GM18517 (cell line): Measurements from ENCODE around the gene POU2F1.
"Not testable (repeated sequence)": the region's sequence is repeated elsewhere in the genome, so short reads cannot be mapped to it uniquely, and the experiment has no call there.

Source experiments
- ATAC-seq: cut with Tn5 transposase; IDR thresholded peaks from one replicate; pipeline ENCODE4 v1.9.1; 2021; ENCODE audit warnings: mild to moderate bottlenecking, moderate library complexity; ENCODE audit not compliant: unreplicated experiment

Gene POU2F1

DNA sequence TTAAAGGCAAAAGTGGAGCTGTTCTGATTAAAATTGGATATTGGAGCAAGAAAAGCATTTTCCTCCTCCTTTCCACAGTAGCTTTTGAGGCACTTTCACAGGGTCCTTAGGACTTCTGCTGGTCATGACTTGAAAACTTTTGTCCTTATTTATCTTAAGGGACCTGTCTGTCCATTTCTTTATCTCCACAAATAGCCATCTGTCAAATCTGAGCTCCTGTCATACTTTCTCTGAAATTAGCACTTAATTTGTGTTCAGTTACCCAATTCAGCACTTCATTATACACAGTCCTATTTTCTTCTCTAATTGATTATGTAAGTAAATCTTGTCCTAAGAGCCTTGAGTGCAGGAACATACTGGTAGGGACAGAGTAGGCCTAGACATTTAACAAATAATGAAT is 9.8 kb downstream of the POU2F1 start:
- no peak for ATAC-seq

DNA sequence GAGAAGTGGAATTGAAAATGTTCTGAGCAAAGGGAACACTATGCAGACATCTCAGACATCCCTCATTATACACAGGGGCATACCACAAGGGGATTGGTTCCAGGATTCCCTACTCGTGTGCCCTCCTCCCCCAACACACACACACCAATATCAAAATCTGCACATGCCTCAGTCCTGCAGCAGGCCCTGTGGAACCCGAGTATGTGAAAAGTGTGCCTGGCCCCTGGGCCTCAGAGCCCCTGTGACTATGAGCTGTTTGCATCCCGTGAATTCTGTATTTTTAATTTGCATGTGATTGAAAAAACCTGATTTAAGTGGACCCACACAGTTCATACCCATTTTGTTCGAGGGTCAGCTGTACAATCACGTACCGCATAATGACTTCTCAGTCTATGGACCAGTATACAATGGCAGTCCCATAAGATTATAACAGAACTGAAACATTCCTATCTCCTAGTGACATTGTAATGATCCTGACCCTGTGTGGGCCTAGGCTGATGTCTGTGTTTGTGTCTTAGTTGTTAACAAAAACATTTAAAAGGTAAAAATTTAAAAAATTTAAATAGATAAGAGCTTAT is 11.3 kb downstream of the POU2F1 start:
- no peak for ATAC-seq

DNA sequence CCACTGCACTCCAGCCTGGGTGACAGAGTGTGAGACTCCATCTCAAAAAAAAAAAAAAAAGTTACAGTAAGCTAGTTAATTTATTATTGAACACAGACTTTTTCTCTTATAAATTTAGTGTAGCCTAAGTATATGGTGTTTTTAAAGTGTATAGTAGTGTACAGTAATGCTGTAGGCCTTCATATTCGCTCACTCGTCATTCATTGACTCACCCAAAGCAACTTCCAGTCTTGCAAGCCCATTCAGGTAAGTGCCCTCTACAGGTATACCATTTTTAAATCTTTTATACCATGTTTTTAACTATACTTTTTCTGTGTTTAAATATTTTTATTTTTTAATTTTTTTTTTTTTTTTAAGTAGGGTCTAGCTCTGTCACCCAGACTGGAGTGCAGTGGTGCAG is 12.1 kb downstream of the POU2F1 start:
- no peak for ATAC-seq

- no peak for ATAC-seq
Observed at GRCh38 chr1:167233373-167233772, 12.7 kb downstream of the POU2F1 start.

- ATAC-seq = no peak
Observed at GRCh38 chr1:167237000-167237399, 16.3 kb downstream of the POU2F1 start.

GRCh38 chr1:167238713-167239112 is 18.0 kb downstream of the POU2F1 start:
- no peak for ATAC-seq

DNA sequence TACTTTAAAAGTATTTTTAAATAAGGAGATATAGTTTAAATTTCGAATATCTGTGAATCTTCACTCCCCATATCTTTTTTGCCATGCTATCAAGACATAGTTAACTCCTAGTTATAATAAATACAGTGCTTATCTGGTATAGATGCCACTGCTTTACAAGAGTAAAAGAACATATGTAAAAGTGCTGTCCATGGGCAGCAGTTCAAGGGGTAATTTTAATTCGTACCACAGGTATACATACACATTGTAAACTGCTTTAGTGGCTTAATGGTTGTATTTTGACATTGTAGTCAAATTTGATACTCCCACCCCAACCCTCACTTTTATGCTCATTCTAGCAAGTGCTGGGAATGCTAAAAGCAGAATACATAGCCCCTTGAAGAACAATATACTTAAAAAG is 18.6 kb downstream of the POU2F1 start:
- ATAC-seq = no peak

DNA sequence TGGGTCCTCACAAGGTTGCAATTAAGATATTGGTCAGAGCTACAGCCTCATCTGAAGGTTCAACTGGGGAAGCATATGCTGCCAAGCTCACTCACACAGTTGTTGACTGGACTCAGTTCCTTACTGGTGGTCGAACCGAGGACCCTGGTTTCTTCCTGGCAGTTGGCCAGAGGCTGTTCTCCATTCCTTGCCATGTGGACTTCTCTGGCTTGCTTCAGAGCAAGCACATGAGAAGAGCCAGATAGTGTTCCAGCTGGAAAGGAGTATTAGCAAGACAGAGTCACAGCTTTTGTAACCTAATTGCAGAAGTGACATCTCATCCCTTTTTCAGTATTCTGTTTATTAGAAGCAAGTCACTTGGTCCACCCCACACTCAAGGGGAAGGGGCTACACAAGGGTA is 23.6 kb downstream of the POU2F1 start:
- ATAC-seq = no peak

DNA sequence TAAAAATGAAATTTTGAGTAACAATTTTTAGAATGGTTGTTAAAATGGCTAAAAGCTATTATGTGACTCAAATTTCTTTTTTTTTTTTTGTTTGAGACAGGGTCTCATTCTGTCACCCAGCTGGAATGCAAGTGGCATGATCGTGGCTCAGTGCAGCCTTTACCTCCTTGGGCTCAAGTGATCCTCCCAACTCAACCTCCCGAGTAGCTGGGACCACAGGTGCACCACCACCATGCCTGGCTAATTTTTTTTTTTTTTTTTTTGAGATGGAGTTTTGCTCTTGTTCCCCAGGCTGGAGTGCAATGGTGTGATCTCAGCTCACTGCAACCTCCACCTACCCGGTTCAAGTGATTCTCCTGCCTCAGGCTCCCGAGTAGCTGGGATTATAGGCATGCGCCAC is 24.5 kb downstream of the POU2F1 start:
- ATAC-seq = not testable (repeated sequence)

GRCh38 chr1:167246971-167247370 is 26.3 kb downstream of the POU2F1 start:
- ATAC-seq = no peak

- ATAC-seq = no peak
Observed at GRCh38 chr1:167247754-167248153, 27.1 kb downstream of the POU2F1 start.

DNA sequence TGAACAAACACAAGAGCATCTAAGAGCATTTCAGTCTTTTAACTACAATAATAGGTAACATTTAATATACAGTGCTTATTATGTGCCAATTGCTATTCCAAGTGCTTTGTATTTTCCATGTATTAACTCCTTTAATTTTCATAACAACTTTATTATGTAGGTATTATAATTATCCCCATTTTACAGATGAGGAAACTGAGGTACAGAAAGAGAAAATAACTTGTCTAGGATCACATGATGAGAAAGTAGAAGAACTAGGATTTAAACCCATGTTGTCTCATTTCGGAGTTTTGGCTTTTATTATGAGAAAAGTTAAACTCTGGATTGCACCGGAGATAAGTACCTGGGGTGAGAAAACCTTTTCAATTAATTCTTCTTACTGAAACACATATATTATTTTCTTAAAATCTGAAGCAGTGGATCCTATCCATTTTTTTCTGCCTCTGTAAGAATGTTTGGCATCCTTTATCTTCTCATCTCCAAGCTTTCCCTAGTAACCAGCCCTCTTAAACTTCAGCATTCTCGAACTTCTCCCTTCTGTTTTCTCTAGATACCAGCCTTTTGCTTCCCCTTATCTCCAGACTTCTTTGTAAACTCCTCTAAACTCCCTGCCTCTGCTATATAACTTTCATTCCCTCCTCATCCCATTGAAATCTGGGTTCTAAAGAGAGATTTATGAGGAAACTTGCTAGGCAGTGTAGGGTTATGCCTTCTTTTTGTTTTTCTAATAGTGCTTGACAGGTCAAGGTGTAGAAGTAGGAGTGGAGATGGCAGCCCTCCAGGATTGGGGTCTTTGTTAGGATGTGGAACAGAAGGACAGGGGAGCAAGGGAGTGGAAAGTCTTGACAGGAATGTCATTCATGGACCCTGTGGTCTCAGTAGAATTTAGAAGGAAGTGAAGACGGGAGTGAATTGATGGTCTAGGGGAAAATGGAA is 28.3 kb downstream of the POU2F1 start:
- no peak for ATAC-seq

- no peak for ATAC-seq
Observed at GRCh38 chr1:167249702-167250101, 29.0 kb downstream of the POU2F1 start.

GRCh38 chr1:167250482-167250881 is 29.8 kb downstream of the POU2F1 start:
- ATAC-seq = no peak

DNA sequence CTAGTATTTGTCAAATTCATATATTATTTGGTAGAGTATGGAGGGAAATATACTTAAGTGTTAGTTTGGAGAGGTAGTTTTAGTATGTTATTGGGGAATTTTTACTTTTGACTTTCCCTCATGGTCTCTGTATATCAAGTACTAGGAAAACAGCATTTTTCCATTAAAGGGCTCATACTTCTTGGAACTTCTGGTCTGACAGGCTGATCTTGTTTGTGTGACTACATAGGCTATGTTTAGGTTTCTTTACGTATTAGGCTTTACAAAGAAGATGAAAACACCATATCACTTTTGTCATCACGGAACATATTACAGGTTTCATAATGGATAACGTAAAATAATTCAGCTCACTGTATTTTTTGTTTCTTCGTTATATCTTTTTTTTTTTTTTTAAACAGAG is 30.8 kb downstream of the POU2F1 start:
- no peak for ATAC-seq

GRCh38 chr1:167252986-167253385 is 32.3 kb downstream of the POU2F1 start:
- no peak for ATAC-seq

- ATAC-seq = no peak
Observed at GRCh38 chr1:167258858-167259257, 38.2 kb downstream of the POU2F1 start.

GRCh38 chr1:167262836-167263235 is 42.1 kb downstream of the POU2F1 start:
- no peak for ATAC-seq

GRCh38 chr1:167263344-167263743 is 42.7 kb downstream of the POU2F1 start:
- no peak for ATAC-seq

DNA sequence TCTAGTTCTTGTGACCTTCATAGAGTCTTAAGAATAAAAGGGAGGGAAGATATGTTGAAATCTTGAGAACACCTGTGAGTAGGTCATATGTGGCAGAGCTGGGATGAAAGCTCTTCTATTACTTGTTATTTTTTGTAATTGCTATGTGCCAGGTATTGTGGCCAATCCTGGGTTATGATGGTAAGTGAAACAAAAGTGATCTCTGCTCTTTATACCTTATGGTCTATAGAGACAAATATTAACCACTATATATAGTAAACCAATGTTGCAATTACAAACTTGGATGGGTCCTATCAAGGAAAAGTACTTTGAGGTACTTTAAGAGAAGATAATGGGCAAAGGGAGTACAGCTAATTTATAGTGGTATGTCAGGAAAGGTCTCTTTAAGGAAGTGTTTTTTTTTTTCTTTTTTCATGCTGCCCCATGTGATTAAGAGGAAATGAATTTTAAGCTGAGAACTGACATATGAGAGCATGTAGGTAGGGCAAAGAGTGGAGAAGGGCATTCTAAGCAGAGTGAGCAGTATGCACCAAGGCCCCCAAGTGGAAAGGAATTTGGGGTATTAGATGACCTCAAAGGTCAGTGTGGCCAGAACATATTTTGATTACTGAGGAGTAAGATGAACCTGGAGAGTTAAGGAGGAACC is 43.3 kb downstream of the POU2F1 start:
- ATAC-seq = no peak

DNA sequence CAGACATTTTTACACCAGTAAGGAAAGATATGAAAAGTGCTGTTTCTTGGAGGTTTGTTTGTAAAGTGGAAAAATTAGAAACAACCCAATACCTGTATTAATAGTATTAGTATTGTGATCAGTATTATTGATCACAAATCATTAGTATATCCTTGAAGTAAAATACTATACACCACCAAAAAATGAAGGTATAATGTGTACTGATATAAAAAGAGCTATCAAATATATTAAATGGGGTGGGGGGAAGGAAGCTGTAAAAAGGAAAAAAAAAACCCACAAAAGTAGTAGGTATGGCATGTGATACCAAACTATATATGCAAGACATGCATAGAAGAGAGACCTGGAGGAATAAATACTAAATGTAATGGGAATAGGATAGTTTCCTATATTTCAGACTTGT is 46.3 kb downstream of the POU2F1 start:
- no peak for ATAC-seq

DNA sequence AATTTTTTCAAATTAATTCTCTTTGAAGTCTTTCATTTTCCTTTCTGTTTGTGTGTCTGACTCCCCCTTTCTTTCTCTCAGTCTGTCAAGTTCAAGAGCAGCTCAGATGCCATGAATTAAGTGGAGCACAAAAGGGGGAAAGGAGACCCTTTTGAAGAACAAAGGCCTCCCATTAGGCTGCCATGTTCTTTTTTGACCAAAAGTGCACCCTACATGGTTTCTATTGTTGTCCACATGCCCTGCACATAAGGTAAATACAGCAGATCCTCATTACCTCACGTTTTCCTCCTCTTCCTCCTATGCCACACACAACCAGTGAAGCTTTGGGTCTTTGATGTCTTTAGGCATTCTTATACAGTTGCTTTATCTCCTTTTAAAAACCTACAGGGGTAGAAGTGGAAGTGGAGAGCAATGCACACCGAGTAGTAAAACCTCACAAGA is 47.7 kb downstream of the POU2F1 start:
- no peak for ATAC-seq
